ENCODE data around the gene AXIN2.

AXIN2 gene

DNA sequence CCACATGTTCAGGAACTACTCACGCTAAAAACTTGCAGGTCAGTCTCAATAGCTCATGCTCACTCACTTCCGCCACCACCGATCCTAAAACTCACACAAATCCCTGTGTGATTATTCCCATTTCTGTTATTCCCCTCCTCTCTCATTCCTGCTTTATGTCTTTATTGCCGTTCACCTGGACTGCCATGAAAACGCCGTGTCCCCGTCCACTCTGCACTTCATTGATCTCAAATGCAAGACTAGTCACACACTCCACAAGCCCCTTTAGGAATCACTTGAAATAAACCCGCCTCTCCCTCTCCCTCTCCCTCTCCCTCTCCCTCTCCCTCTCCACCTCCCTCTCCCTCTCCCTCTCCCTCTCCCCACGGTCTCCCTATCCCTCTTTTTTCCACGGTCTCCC lies 78.0 kb downstream of the AXIN2 start:
- DNase-seq (ENCODE audit: low read depth) = no peak

DNA sequence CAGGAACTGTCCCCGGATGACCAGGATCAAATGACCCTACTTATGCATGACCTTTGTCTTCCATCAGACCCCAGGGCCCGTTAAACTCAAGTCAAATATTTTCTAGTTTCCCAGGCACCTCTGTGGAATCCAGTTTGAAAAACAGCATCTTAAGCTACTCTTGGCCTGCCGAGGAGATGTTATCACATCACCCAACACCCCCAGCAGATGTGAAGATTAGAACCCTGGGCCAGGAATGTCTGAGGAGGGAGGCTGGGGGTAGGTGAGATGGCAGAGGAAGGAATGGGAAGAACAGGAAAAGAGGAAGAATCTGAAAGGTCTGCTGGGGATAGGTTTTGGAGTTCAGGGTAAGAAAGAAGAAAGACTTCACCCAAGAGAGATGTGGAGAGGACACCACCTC lies 79.2 kb downstream of the AXIN2 start:
- no peak for DNase-seq (ENCODE audit: low read depth)

DNA sequence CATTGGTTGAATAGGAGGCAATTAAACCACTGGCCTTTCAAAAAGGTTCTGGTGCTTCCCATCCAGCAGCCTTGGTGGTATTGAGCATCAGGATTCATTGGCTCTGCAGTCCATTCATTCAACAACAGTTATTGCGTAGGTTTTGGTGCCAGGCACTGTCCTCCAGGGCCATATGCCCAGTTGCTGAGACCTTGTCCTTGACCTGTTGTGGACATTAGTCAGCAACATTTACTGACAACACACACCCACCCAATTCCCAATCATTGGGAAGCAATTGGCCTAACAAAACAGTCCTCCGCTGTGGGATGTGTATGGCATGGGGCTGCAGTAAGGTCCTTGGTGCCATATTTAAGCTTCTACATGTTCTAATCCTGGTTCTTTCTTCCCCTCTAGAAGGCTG lies 82.2 kb downstream of the AXIN2 start:
- DNase-seq (ENCODE audit: low read depth) = no peak

Measured in stimulated activated CD8-positive, alpha-beta memory T cell treated with anti-CD3 and anti-CD28 coated beads, Interleukin-7, amount 100 ng/mL, for 24 hours (primary cell).